Medulla oblongata (tissue), 1 donor: Measurements from ENCODE around the gene VENTX.

Experiments
- DNase-seq: peaks from one replicate; pipeline ENCODE4 v3.0.0-alpha.2; 2015; ENCODE audit errors: extremely low spot score

Gene VENTX

GRCh38 chr10:133285217-133285616, 47.6 kb downstream of the VENTX start:
- no peak for DNase-seq

- DNase-seq, result no peak
These were observed 48.7 kb downstream of the VENTX start for GRCh38 chr10:133286366-133286765.

- DNase-seq, result no peak
These were observed 50.3 kb downstream of the VENTX start for GRCh38 chr10:133287832-133288500.

GRCh38 chr10:133289761-133290160, 52.1 kb downstream of the VENTX start:
- DNase-seq, result no peak
